ENCODE results near the gene IFNA14.

The IFNA14 gene

DNA sequence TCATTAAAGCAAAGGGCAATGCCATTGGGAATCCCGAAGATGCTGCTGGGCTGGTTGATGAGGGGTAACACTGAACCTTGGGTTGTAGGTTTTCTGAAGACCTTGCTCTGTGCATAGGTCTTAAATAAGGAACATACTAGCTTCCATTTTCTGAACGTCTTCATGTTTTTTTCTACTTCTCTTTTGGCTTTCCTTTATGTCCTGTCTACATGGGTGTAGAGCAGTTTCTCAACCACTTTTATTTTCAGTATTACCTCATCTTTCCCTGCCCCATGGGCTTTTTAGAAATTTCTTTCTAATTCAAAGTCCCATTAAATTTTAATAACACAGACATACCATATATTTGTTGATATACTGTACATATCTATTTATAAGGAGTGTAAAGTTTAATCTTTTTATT is at the start of gene IFNA14:
IFNA14 (minus strand) TSS at position 95 of the 400 bp plus-strand sequence; CDS start at position 25, 70 bp downstream.
- no peak for DNase-seq
- no peak within 1 kb of the TSS for H3K27ac Mint-ChIP-seq
- H3K36me3 Mint-ChIP-seq: no peaks in the 10 kb centered on the region
- peaks cover 11% of the 10 kb centered on the region for H3K4me1 Mint-ChIP-seq
- H3K9me3 Mint-ChIP-seq: no peaks in the 10 kb centered on the region
- H3K4me3 Mint-ChIP-seq: no peak within 1 kb of the TSS
- peaks cover 33% of the 10 kb centered on the region for H3K27me3 Mint-ChIP-seq
- CTCF ChIA-PET: interaction anchor here (0.7 to 1.2 kb wide), 5 partner anchors 13 to 767 kb away, joined by 3 to 5 read pairs (median 3); no protein-coding TSS in a partner anchor

DNA sequence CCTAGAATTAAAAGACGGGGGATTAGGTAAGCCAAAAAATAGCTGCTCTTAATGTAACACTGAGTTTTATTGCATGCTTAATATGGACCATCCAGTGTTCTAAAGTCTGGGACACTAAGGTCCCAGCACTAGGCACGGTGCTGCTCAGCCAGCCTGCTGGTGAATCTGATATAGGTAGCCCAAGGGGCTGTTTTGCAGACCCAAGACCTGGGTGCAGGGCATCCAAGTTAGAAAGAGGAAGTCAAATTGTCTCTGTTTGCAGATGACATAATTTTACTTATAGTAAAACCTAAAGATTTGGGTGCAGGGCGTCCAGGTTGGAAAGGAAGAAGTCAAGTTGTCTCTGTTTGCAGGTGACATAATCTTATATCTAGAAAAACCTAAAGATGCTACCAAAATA is 47.5 kb upstream of the IFNA14 start:
- CTCF ChIA-PET: no interaction called here
- no peak for DNase-seq
- H3K4me1 Mint-ChIP-seq: no peaks in the 10 kb centered on the region
- H3K4me3 Mint-ChIP-seq: no peak overlapping the region
- no peaks in the 10 kb centered on the region for H3K36me3 Mint-ChIP-seq
- H3K9me3 Mint-ChIP-seq: no peaks in the 10 kb centered on the region
- no peak overlapping the region for H3K27ac Mint-ChIP-seq
- H3K27me3 Mint-ChIP-seq: peaks cover 9% of the 10 kb centered on the region

DNA sequence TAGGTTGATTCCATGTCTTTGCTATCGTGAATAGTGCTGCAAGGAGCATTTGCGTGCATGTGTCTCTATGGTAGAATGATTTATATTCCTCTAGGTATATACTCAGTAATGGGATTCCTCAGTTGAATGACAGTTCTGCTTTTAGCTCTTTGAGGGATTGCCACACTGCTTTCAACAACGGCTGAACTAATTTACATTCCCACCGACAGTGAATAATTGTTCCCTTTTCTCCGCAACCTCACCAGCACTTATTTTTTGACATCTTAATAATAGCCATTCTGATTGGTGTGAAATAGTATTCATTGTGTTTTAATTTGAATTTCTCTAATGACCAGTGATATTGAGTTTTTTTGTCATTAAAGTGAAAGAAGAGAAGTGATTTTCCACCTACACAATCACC is 46.9 kb upstream of the IFNA14 start:
- Mint-ChIP-seq H3K27ac (no peak overlapping the region), H3K4me1 (no peaks in the 10 kb centered on the region), H3K27me3 (peaks cover 9% of the 10 kb centered on the region), H3K36me3 (no peaks in the 10 kb centered on the region), H3K9me3 (no peaks in the 10 kb centered on the region), H3K4me3 (no peak overlapping the region)
- DNase-seq: no peak
- CTCF ChIA-PET: no interaction called here

DNA sequence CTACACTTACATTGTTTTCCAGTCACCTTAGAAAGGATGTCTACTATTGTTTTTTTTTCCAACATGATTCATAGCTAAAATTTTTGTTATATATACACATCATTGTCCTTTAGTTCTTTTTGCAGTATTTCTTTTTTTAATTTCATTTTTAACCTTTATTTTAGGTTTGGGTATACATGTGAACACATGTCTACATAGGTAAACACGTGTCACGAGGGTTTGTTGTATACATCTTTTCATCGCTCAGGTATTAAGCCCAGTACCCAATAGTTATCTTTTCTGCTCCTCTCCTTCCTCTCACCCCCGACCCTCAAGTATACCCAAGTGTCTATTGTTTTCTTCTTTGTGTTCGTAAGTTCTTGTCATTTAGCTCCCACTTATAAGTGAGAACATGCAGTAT is 46.3 kb upstream of the IFNA14 start:
- DNase-seq: no peak
- no peak overlapping the region for H3K4me3 Mint-ChIP-seq
- no peaks in the 10 kb centered on the region for H3K9me3 Mint-ChIP-seq
- no peaks in the 10 kb centered on the region for H3K36me3 Mint-ChIP-seq
- CTCF ChIA-PET: interaction anchor here (0.9 kb wide), 1 partner anchor 40 kb away, joined by 3 read pairs; no protein-coding TSS in a partner anchor
- H3K4me1 Mint-ChIP-seq: no peaks in the 10 kb centered on the region
- no peak overlapping the region for H3K27ac Mint-ChIP-seq
- peaks cover 9% of the 10 kb centered on the region for H3K27me3 Mint-ChIP-seq

DNA sequence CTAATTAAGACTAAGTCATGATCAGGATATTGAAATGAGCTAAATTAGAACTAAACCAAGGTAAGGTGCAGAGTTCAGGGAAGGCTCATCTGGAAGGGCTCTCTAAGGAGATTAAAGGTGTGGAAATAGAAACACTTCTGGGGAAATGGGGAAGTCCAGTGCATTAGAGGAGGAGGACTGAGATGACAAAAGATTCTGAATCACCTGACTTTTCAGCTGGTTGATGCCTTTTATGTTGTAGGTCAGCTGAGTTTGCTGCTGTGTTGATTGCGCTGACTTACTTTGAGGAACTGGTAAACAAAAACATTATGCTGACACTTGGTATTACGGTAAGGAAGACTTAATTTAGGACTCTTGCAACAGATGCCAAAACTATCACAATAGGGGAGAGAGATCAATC is 41.5 kb upstream of the IFNA14 start:
- CTCF ChIA-PET: interaction anchor here (0.7 to 1.5 kb wide), 2 partner anchors 29 to 71 kb away, joined by 3 read pairs; no protein-coding TSS in a partner anchor
- H3K4me3 Mint-ChIP-seq: no peak overlapping the region
- peaks cover 9% of the 10 kb centered on the region for H3K27me3 Mint-ChIP-seq
- H3K27ac Mint-ChIP-seq: no peak overlapping the region
- no peak for DNase-seq
- H3K36me3 Mint-ChIP-seq: no peaks in the 10 kb centered on the region
- no peaks in the 10 kb centered on the region for H3K4me1 Mint-ChIP-seq
- H3K9me3 Mint-ChIP-seq: no peaks in the 10 kb centered on the region

DNA sequence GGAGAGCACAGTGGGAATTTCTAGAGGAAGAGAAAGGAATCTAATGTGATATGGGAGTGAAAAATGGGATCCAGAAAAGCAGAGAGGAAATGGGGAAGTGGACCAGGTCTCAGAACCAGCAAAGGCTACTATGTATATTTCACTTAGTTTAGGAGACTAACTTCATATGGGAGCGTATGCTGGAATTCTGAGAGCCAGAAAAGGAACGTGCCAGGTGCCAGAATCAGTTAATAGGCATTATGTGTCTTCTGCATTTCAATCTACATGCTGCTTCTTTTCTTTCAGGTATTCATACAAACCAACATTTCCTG is 28.5 kb upstream of the IFNA14 start:
- CTCF ChIA-PET: no interaction called here
- no peaks in the 10 kb centered on the region for H3K36me3 Mint-ChIP-seq
- H3K4me1 Mint-ChIP-seq: no peaks in the 10 kb centered on the region
- peaks cover 31% of the 10 kb centered on the region for H3K27me3 Mint-ChIP-seq
- DNase-seq: no peak
- no peak overlapping the region for H3K27ac Mint-ChIP-seq
- H3K4me3 Mint-ChIP-seq: no peak overlapping the region
- H3K9me3 Mint-ChIP-seq: no peaks in the 10 kb centered on the region

DNA sequence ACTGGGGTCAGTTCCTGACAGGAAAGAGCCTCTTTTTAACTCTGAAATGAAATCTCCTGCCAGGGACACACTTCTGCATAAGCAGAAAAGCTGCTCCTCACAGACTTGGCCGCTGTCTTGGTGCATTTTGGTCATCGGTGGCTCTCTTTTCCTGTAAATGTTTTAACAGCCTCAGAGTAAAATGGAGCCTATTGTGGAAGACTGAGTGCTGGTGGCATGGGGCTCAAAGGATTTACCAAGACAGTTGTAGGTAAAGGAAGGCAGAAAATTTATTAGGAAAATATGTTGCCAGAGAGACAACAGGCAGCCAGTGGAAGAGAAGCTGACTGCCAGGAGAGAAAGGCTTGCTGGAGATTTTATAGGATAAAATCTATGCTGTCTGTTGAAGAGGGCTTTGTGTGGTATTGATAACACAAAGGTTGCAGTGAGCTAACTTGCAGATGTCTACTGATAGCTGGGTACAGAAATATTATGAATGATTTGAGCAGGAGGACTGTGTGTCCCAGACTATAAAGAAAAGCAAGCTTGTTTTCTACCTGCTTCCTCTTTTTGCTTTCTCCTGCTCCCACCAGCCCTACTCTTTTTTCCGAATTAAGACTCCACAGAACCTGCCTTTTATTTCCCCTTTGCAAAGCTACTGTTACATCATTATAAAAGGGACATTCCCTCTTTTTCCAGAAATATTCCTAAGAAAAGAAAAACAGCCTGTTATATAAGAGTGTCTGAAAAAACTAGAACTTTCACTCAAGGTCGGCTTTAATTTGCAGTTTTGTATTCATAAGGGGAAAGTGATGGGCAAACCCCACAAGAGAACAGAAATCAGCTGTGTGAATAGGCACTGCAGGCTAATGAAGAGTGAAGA is 27.9 kb upstream of the IFNA14 start:
- Mint-ChIP-seq H3K27ac (no peak overlapping the region), H3K9me3 (no peaks in the 10 kb centered on the region), H3K36me3 (no peaks in the 10 kb centered on the region), H3K27me3 (peaks cover 34% of the 10 kb centered on the region), H3K4me3 (no peak overlapping the region), H3K4me1 (no peaks in the 10 kb centered on the region)
- DNase-seq: no peak
- CTCF ChIA-PET: interaction anchor here (1.0 kb wide), 1 partner anchor 15 kb away, joined by 4 read pairs; no protein-coding TSS in a partner anchor

DNA sequence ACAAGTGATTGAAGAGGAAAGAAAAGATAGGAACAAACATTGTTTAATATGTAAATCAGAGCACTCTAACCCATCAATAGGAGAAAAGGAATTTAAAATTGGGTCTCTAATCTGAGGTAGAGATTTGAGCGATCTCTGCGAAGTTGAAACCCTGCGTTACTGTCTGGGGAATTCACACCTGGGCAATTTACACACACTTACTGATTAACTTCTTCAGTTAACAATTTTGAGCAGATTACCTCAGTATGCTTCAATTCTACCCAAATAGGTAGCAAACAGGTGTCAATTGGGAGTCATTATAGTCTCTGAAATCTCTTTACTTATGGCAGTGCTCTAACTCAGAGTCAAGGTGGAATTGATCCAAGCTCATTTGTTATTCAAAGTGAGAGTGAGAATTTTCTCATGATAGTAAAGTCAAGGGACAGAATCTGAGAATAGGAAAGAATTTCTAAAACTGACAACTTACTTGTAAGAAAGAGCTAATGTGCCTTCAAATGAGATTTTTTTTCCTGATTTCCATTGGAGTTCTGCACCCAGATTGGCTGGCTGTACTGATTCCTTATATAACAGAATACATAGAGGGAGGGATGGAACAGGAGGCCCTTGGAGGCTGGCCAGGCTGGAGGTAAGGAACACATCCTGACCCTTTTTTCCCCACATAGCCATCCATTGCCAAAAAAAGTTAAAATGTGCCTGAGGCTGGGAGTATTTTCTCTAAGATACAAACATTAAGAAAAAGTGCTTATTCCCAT is 27.1 kb upstream of the IFNA14 start:
- CTCF ChIA-PET: interaction anchor here (1.0 kb wide), 1 partner anchor 14 kb away, joined by 4 read pairs; no protein-coding TSS in a partner anchor
- no peak overlapping the region for H3K27ac Mint-ChIP-seq
- no peaks in the 10 kb centered on the region for H3K36me3 Mint-ChIP-seq
- H3K9me3 Mint-ChIP-seq: no peaks in the 10 kb centered on the region
- no peaks in the 10 kb centered on the region for H3K4me1 Mint-ChIP-seq
- H3K4me3 Mint-ChIP-seq: no peak overlapping the region
- peaks cover 37% of the 10 kb centered on the region for H3K27me3 Mint-ChIP-seq
- DNase-seq: no peak

DNA sequence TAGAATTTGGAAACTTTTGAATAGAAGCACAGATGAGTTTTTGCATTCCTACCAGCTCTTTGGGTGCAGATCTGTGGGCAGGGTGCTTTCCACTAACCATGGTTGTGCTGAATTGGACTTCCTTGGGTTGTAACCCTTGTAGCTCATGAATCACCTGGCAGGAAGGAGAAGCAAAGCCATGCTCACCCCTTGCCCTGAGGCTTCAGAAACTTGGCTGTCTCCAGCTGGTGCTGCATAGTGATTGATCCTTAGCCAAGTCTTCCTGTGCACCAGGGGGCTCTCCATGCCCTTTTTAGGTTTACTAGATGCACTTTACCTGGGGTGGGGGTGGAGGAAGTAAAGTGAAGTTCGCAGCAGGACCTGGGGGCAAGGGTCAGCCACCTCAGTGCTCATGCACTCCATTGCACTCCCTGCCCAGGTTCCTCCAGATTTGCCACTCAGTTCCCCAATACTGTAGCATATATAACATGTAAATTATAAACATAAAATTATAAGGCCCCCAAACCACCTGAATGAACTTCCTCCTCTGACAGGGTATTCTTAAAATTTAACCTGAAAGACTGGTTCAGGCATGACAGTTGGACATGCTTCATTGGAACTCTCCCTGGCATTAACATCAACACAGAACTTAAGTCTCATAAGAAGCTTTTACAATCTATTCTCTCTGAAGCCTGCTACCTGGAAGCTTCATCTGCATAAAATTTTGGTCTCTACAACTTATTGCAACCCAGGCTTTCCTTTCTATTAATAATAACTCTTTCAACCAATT is 25.8 kb upstream of the IFNA14 start:
- Mint-ChIP-seq H3K9me3 (no peaks in the 10 kb centered on the region), H3K4me3 (no peak overlapping the region), H3K4me1 (no peaks in the 10 kb centered on the region), H3K27ac (no peak overlapping the region), H3K36me3 (no peaks in the 10 kb centered on the region), H3K27me3 (peaks cover 37% of the 10 kb centered on the region)
- DNase-seq: no peak
- CTCF ChIA-PET: interaction anchor here (0.6 to 1.4 kb wide), 2 partner anchors 30 to 510 kb away, joined by 3 read pairs; no protein-coding TSS in a partner anchor

DNA sequence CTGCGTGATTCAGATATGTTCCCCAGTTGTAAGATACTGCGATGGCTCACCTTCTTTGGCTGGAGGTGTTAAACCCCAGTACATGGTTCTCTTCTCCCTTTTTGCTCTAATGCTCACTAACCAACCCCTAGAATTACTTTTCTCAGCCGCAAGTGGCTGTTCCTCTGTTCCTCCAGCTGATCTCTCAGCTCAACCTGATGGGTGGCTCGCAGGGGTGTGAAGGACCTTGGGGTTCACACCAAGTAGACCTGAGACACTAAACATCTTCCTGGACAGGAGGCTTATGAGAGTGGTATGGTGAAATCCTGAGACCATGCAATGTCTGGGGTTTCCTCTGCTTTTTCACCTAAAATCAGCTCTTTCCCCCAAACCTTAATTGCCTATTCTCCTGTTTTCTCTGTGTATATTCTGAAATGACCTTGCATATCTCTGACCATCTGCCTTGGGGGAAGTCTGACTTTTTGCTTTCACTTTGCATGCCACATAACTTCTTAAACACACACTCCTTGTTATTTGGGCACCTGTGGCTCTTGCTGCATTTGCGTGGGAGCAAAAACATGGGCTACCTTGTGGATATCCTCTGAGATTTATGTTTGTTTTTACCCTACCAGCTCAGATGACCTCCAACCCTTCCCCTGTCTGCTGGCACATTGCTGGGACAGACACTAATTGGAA is 15.9 kb upstream of the IFNA14 start:
- H3K27me3 Mint-ChIP-seq: peaks cover 37% of the 10 kb centered on the region
- CTCF ChIA-PET: interaction anchor here (0.6 to 1.2 kb wide), 2 partner anchors 58 to 71 kb away, joined by 3 to 4 read pairs; no protein-coding TSS in a partner anchor
- H3K4me1 Mint-ChIP-seq: peaks cover 5% of the 10 kb centered on the region
- H3K9me3 Mint-ChIP-seq: no peaks in the 10 kb centered on the region
- H3K27ac Mint-ChIP-seq: no peak overlapping the region
- DNase-seq: no peak
- no peak overlapping the region for H3K4me3 Mint-ChIP-seq
- H3K36me3 Mint-ChIP-seq: no peaks in the 10 kb centered on the region

DNA sequence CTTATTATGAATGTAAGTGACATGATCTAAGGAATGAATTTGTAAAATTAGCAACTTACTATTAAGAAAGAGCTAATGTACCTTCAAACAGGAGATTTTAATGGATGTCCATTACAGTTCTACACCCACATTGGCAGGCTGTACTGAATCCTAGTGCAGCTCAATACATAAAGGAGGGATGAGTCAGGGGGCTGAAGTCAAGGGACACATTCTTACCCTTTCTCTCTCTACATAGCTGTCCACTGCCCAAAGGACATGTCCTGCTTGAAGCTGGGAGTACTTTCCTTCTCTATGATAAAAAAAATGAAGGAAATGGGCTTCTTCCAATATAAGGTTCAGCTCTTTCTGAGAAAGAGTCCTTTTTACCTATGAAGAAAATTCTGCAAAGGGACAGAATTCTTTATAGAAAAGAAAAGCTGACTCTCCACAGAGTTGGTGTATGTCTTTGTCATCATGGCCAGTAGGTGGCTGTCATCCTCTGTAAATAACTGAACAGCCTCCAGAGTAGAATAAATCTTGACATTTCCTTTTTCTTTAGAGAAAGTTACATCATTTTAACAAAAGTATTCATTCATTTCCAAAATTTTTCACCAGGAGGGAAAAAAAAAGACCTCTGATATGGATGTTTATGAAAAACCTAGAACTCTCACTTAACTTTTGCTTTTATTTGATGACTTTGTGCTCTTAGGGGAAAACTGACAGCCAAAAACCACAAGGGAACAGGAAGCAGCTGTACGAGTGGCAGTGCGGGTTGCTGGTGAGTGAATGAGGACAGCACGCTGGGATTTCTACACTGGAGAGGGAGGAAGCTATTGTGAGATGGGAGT is 13.1 kb upstream of the IFNA14 start:
- peaks cover 5% of the 10 kb centered on the region for H3K4me1 Mint-ChIP-seq
- no peak overlapping the region for H3K27ac Mint-ChIP-seq
- H3K4me3 Mint-ChIP-seq: no peak overlapping the region
- peak; percentile 31 for DNase-seq
- CTCF ChIA-PET: interaction anchor here (0.6 to 2.7 kb wide), 18 partner anchors 13 to 545 kb away, joined by 3 to 12 read pairs (median 4); partner anchors contain the start of gene IFNA14
- no peaks in the 10 kb centered on the region for H3K9me3 Mint-ChIP-seq
- H3K27me3 Mint-ChIP-seq: peaks cover 45% of the 10 kb centered on the region
- no peaks in the 10 kb centered on the region for H3K36me3 Mint-ChIP-seq

DNA sequence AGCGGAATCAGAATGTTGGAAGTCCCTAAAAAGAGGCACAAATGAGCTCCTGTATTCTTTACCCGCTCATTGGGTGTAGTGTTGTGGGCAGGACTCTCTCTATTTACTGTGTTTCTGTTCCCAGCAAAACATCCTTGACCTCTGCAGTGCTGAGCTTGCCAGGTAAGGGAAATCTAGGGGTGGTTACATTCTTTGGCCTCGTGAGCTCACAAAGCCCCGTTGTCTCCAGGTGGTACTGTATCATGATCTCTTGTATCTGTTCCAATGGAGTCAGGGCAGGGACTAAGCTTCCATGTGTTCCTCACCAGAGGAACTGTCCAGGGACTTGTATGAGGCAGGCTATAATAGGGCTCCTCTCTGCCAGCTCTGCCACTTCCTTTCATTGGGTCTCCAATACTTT is 11.8 kb upstream of the IFNA14 start:
- H3K9me3 Mint-ChIP-seq: no peaks in the 10 kb centered on the region
- peaks cover 36% of the 10 kb centered on the region for H3K27me3 Mint-ChIP-seq
- DNase-seq: no peak
- H3K4me1 Mint-ChIP-seq: peaks cover 5% of the 10 kb centered on the region
- H3K36me3 Mint-ChIP-seq: no peaks in the 10 kb centered on the region
- CTCF ChIA-PET: interaction anchor here (0.7 to 2.7 kb wide), 10 partner anchors 16 to 204 kb away, joined by 3 to 12 read pairs (median 4); no protein-coding TSS in a partner anchor
- H3K4me3 Mint-ChIP-seq: no peak overlapping the region
- no peak overlapping the region for H3K27ac Mint-ChIP-seq

DNA sequence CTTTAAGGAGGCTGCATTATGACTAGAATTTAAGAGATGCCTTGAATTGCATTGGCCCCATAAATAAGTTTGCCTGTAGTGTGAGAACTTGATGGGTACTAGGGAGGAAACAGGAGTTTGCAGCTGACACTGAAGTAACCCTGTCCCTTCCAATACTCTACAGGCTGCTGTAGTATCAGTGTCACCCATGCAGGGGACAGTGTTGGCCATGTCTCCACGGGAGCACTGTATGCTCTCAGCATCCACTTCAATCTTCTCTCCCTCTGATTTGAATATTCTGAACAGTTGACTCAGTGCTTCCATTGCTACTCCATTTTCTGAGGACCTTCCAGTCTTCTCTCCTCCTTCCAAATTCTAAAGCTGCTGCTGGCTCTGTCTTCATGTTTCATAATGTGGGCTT is 11.4 kb upstream of the IFNA14 start:
- Mint-ChIP-seq H3K4me3 (no peak overlapping the region), H3K27me3 (peaks cover 32% of the 10 kb centered on the region), H3K4me1 (peaks cover 5% of the 10 kb centered on the region), H3K27ac (no peak overlapping the region), H3K36me3 (no peaks in the 10 kb centered on the region), H3K9me3 (no peaks in the 10 kb centered on the region)
- CTCF ChIA-PET: interaction anchor here (0.6 to 1.8 kb wide), 5 partner anchors 31 to 620 kb away, joined by 3 to 5 read pairs (median 3); no protein-coding TSS in a partner anchor
- no peak for DNase-seq

Data from activated naive CD4-positive, alpha-beta T cell treated with anti-CD3 and anti-CD28 coated beads, Interleukin-2, amount 10 ng/mL, durations not matched to agents 7 days and 5 days (primary cell).